Ovary (tissue), 3 donors: ENCODE measurements around the gene DEGS2.

Experiments used
- POLR2A ChIP-seq: fragments of 450-650 bp; IDR thresholded peaks from one replicate; pipeline ENCODE4 v1.6.1; 2017; ENCODE audit warnings: antibody characterized with exemption, mild to moderate bottlenecking, moderate library complexity
- TF ChIP-seq, protein P1 (sequence below), 3 donors: fragments of 450-650 bp in 2 of 3; fragments of 200-600 bp in 1 of 3; IDR thresholded peaks; one replicate each; pipeline versions ENCODE4 v1.5.1 to v1.8.0; 2016 to 2022; ENCODE audit warnings: antibody characterized with exemption in 3 of 3, mild to moderate bottlenecking in 1 of 3
- donor health status: DM: no; HTN: no; CAD: no.

DNA sequence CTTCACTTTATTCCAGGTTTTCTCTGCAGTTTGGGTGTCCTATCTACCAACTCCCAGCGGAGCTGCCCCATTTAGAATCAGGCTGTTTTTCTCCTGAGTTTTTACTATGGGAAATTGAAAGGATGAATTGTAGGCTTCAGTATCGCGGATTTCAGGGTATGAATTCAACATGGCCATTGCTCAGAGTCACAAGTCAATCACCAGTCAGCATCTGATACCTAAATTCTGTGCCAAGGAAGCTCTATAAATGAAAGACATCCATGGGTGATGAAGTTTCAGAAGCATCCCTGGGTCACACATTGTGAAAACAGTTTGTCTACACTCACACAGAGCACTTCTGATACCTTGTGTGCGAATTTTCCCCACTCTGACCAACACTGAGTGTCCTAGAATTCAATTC, 43.7 kb upstream of the DEGS2 start:
- TF ChIP-seq, protein P1, sequence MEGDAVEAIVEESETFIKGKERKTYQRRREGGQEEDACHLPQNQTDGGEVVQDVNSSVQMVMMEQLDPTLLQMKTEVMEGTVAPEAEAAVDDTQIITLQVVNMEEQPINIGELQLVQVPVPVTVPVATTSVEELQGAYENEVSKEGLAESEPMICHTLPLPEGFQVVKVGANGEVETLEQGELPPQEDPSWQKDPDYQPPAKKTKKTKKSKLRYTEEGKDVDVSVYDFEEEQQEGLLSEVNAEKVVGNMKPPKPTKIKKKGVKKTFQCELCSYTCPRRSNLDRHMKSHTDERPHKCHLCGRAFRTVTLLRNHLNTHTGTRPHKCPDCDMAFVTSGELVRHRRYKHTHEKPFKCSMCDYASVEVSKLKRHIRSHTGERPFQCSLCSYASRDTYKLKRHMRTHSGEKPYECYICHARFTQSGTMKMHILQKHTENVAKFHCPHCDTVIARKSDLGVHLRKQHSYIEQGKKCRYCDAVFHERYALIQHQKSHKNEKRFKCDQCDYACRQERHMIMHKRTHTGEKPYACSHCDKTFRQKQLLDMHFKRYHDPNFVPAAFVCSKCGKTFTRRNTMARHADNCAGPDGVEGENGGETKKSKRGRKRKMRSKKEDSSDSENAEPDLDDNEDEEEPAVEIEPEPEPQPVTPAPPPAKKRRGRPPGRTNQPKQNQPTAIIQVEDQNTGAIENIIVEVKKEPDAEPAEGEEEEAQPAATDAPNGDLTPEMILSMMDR (IDR thresholded peaks at IDR 0.05) = no peak
- TF ChIP-seq POLR2A = no peak
